NK-92 (cell line): ENCODE data around the gene DNAJB6.
"Not testable (repeated sequence)": the region's sequence is repeated elsewhere in the genome, so short reads cannot be mapped to it uniquely, and the experiment has no call there.

Experiments used
- DNase-seq: peaks from one replicate; lab custom pipeline; 2025; ENCODE audit not compliant: unreplicated experiment; lab: John Stamatoyannopoulos, UW

The DNAJB6 gene

GRCh38 chr7:157323401-157323800 is 13.4 kb upstream of the DNAJB6 start:
- no peak for DNase-seq

- DNase-seq = no peak
Observed at GRCh38 chr7:157329447-157329846, 7.4 kb upstream of the DNAJB6 start.

GRCh38 chr7:157330567-157330966 is 6.2 kb upstream of the DNAJB6 start:
- not testable (repeated sequence) for DNase-seq

GRCh38 chr7:157331049-157331448 is 5.8 kb upstream of the DNAJB6 start:
- DNase-seq = not testable (repeated sequence)

- no peak for DNase-seq
Observed at GRCh38 chr7:157335236-157335635, 1.6 kb upstream of the DNAJB6 start.

GRCh38 chr7:157335991-157336382 is 817 bp upstream of the DNAJB6 start:
- no peak for DNase-seq

GRCh38 chr7:157337316-157338149 is 729 bp downstream of the DNAJB6 start:
- DNase-seq = no peak

GRCh38 chr7:157339777-157340677 is 3.2 kb downstream of the DNAJB6 start:
- no peak for DNase-seq

- no peak for DNase-seq
Observed at GRCh38 chr7:157347217-157347904, 10.6 kb downstream of the DNAJB6 start.

GRCh38 chr7:157348548-157348947 is 11.7 kb downstream of the DNAJB6 start:
- no peak for DNase-seq

- DNase-seq = no peak
Observed at GRCh38 chr7:157352516-157352915, 15.7 kb downstream of the DNAJB6 start.

- no peak for DNase-seq
Observed at GRCh38 chr7:157355784-157356511, 19.1 kb downstream of the DNAJB6 start.

- DNase-seq = no peak
Observed at GRCh38 chr7:157357129-157358040, 20.6 kb downstream of the DNAJB6 start.

- no peak for DNase-seq
Observed at GRCh38 chr7:157358041-157358752, 21.4 kb downstream of the DNAJB6 start.

GRCh38 chr7:157358753-157359096 is 21.9 kb downstream of the DNAJB6 start:
- DNase-seq = no peak

- no peak for DNase-seq
Observed at GRCh38 chr7:157359581-157359980, 22.8 kb downstream of the DNAJB6 start.

- no peak for DNase-seq
Observed at GRCh38 chr7:157360483-157361025, 23.8 kb downstream of the DNAJB6 start.

GRCh38 chr7:157361537-157361936 is 24.7 kb downstream of the DNAJB6 start:
- no peak for DNase-seq

GRCh38 chr7:157362729-157363128 is 25.9 kb downstream of the DNAJB6 start:
- no peak for DNase-seq
